NCI-H226 (cell line): ENCODE results near the gene IRF3.

Experiments
- DNase-seq: peaks from one replicate; pipeline ENCODE4 v3.0.0-alpha.2; 2015

Gene IRF3, protein sequence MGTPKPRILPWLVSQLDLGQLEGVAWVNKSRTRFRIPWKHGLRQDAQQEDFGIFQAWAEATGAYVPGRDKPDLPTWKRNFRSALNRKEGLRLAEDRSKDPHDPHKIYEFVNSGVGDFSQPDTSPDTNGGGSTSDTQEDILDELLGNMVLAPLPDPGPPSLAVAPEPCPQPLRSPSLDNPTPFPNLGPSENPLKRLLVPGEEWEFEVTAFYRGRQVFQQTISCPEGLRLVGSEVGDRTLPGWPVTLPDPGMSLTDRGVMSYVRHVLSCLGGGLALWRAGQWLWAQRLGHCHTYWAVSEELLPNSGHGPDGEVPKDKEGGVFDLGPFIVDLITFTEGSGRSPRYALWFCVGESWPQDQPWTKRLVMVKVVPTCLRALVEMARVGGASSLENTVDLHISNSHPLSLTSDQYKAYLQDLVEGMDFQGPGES

DNA sequence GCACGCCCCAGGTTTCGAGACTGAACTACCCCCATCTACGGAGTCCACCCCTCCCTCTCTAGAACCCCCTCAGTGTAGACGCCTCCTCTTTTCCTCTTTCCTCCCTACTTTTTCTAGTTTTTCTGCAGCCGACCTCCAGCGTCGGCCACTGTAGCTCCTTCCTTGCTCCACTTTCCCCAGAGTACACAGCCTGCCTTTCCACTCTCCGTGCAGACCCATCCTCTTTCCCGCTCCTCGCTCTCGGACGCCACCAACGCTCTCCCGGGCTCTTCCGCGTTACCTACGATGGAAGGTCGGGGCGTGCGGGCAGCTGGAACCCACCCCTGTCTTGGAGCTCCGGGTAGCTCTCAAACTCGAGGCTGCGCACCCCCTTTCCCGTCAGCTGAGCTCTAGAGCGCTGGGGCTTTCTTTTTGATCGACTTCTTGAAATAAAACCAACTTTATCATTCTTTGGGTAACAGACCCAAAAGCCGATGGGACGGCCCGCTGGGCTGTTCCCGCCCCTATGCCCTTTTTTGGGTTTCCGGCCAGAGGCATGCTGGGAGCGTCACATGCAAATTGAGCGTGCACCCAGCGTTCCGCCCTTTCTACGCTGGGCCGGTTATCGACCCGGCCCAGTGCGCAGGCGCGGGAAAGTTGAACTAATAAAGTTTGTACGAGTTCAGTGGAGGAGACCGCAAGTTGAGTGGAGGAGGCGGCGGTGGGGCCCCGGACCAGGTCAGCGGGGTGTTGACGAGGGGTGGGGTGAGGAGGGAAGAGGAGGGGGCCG, at the start of gene IRF3, which contains the start of gene BCL2L12:
Gene IRF3, minus strand, starts transcription at position 507 of the 769 bp plus-strand sequence. CDS start 1,019 bp downstream, outside the sequence.
Gene BCL2L12, plus strand, starts transcription at position 583 of the 769 bp plus-strand sequence. CDS start 760 bp downstream, outside the sequence.
- peak; percentile 91 for DNase-seq

DNA sequence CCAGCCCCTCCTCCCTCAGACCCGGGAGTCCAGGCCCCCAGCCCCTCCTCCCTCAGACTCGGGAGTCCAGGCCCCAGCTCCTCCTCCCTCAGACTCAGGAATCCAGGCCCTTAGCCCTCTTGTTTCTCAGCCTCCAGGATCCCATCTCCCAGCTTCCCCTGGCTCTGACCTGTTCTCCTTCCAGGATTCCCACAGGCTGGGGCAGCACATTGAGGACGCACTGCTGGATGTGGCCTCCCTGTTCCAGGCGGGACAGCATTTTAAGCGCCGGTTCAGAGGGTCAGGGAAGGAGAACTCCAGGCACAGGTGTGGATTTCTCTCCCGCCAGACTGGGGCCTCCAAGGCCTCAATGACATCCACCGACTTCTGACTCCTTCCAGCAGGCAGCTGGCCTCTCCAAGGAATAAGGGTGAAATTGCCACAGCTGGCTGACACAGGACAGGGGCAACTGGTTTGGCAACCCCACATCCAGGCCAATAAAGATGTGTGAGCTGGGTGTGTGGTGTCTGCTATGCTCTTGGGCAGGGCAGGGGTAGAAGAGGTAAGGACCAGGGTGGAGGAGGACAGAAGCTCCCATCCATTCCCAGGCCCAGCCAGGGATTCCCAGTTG, 47.7 kb upstream of the IRF3 start:
- no peak for DNase-seq

DNA sequence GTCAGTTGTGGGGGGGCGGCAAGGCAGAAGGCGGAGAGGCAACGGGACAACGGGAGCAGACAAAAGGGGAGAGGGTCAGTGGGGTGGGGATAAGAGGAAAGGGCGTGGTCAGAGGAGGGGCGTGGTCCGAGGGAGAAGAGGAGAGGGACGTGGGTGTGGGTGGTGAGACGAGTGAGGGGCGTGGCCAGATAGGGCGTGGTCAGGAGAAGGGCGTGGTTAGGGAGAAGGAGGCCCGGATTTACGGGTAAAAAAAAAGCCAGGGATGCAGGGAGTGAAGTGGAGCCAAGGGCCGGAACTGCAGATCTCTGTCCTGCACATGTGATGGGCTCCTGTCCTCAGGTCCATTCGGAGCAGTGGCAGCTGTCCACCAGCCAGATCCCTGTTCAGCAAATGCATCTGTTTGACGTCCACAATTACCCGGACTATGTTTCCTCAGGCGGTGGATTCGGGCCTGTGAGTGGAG, 46.8 kb upstream of the IRF3 start:
- peak; percentile 75 for DNase-seq

DNA sequence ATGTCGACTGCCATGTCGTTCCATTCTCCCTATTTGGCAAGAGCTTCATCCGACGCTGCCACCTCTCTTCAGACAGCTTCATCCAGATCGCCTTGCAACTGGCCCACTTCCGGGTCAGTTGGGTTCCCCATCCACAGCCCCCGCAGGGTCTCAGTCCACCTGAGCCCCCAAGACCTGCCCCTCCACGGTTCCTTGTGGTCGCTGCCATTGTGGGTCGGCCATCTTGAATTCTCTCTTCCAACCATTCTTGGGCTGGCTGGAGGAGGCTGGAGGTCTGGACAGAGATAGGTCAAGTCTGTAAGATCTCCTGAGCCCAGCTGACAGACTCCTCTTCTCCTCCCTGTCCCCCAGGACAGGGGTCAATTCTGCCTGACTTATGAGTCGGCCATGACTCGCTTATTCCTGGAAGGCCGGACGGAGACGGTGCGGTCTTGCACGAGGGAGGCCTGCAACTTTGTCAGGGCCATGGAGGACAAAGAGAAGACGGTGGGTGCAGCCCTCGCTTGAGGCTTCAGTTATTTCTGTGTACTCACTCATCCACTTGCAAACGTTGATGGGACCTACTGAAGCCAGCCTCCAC, 44.8 kb upstream of the IRF3 start:
- peak; percentile 63 for DNase-seq

DNA sequence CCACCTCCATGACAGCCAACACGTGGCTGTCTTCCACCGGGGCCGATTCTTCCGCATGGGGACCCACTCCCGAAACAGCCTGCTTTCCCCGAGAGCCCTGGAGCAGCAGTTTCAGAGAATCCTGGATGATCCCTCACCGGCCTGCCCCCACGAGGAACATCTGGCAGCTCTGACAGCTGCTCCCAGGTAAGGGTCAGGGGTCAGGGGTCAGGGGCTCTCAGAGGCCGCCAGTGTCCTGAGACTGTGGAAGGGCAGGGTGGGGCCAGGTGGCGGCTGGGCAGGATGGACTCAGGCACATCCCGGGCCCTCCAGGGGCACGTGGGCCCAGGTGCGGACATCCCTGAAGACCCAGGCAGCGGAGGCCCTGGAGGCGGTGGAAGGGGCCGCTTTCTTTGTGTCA, 40.3 kb upstream of the IRF3 start:
- DNase-seq, result no peak

DNA sequence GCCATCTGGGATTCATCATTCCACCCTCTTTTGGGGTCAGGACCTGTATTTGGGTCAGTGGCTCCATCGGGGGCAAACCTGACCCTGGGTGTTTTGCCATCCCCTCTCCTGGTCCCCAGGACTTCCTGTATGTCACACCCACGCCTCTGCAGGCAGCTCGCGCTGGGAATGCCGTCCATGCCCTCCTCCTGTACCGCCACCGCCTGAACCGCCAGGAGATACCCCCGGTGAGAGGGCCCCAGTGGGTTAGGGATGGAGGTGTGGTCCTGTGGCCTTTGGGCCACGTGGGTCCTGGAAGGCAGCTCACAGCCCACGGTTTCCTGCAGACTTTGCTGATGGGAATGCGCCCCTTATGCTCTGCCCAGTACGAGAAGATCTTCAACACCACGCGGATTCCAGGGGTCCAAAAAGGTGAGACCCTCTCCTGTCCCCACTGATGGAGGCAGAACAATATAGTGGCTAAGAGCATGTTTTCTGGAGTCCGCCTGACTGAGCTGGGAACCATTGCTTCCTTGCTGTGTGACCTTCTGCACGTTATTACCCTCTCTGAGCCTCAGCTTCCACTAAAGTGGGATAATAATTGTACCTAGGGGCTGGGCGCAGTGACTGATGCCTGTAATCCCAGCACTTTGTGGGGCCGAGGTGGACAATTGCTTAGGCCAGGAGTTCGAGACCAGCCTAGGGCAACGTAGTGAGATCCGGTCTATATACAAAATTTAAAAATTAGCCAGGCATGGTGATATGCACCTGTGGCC, 39.4 kb upstream of the IRF3 start:
- no peak for DNase-seq

DNA sequence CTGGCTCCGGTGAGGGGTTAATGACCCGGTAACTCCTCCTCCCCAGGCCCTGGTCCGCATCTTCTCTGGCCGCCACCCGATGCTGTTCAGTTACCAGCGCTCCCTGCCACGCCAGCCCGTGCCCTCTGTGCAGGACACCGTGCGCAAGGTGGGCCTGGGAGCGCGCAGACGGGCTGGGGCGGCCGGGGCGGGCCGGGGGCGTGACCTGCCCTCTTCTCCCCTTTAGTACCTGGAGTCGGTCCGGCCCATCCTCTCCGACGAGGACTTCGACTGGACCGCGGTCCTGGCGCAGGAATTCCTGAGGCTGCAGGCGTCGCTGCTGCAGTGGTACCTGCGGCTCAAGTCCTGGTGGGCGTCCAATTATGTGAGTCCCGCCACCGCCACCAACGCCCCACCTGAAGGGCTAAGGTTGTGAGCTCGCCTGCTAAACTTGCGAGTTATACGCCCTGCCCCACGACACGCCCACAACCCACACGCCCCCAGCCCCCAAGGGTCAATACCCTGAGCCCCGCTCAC, 35.7 kb upstream of the IRF3 start:
- DNase-seq, result no peak

DNA sequence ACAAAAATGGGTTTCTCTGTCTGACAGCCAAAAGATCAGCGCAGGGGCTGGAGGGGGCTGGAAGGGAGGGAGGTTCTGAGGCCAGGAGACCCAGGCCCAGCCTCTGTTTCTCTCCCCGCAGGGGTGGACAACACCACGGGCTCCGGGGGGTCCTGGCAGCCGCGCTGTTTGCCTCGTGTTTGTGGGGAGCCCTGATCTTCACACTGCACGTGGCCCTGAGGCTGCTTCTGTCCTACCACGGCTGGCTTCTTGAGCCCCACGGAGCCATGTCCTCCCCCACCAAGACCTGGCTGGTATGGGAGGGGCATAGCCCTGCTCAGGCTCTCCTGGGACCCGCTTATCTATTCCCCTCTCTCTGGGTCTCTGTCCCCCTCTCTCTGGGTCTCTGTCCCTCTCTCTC, 34.9 kb upstream of the IRF3 start:
- DNase-seq, result no peak

DNA sequence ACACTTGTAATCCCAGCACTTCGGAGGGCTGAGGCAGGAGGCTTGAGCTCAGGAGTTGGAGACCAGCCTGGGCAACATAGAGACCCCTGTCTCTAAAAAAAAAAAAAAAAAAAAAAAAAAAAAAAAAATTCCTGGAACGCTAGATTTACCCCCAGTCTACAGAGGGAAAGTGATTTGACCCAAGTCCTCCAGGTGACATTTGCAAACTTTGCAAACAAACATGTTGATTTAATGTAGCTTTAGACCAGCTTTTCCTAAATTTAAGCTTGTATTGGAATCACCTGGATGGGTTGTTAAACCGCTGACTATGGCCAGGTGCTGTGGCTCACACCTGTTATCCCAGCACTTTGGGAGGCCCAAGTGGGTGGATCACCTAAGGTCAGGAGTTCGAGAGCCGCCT, 33.7 kb upstream of the IRF3 start:
- DNase-seq, result no peak

DNA sequence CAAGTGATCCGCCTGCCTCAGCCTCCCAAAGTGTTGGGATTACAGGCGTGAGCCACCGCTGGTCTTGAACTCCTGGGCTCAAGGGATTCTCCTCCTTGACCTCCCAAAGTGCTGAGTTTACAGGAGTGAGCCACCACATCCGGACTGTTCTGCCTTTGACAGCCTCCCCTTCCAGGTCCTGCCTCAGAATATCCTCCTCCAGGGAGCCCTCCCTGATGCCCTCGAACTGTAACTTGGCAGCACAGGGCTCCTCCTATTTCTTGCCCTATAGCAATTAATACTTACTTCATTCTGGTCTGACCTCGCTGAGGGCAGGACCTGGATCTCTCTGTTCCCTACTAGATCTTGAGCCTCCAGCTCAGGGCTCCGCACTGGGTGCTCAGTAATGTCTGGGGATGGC, 31.2 kb upstream of the IRF3 start:
- no peak for DNase-seq

DNA sequence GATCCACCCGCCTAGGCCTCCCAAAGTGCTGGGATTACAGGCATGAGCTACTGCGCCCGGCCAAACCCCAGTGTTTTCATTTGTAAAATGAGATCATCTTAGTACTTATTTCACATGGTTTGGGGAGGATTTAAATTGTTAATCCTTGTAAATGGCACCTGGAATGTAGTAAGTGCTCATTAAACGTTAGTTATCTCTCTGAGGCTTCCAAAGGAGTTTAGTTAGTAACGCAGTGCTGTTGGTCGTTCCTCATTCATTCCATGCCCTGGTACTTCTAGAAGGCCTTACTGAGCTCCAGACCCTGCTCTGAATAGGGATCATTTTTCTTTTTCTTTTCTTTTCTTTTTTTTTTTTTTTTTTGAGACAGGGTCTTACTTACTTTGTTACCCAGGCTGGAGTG, 30.5 kb upstream of the IRF3 start:
- DNase-seq, result no peak

DNA sequence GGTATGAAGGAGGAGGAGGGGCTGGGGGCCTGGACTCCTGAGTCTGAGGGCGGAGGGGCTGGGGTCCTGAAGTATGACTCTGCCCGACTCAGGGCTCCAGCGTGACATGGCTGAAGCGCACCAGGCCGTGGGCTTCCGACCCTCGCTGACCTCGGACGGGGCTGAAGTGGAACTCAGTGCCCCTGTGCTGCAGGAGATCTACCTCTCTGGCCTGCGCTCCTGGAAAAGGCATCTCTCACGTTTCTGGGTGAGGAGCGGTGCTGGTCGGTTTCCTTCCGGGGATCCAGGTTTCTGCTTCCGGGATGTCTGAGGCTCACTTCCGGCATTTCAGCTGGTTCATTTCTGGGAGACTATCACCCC, 26.5 kb upstream of the IRF3 start:
- no peak for DNase-seq

DNA sequence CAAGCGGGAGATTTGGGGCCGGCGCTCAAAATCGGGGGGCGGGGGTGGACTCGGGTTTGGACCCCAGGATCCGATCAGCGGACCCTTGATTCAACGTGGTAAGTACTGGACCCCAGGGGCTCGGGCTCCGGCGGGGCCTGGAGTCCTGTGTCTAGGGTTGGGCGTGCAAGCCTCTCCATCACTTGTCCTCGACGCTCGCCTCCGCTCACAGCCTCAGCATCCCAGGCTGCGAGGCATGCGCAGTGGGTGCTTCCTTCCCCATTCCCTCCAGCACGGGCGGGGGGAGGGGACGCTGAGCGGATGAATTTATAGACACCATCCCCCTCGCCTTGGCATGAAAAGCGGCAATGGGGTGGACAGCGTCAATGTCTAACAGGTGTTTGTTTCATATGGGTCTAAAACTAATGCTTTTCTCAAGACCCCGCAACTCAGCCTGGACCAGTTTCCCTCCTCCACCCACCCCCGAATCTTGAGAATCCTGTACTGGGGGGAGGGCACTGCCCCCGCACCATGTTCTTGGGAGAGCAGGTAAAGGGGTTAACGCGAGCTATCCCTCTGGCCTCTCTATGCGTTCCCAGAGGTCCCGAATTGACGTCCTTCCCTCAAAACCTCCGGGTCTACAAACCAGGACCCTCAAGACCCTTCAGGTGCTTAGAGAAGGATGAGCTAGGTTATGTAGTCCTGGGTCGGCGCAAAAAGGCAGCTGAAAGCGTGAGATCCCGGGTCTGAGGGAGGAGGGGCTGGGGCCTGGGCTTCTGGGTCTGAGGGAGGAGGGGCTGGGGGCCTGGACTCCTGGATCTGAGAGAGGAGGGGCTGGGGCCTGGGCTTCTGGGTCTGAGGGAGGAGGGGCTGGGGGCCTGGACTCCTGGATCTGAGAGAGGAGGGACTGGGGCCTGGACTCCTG, 25.8 kb upstream of the IRF3 start:
- no peak for DNase-seq

DNA sequence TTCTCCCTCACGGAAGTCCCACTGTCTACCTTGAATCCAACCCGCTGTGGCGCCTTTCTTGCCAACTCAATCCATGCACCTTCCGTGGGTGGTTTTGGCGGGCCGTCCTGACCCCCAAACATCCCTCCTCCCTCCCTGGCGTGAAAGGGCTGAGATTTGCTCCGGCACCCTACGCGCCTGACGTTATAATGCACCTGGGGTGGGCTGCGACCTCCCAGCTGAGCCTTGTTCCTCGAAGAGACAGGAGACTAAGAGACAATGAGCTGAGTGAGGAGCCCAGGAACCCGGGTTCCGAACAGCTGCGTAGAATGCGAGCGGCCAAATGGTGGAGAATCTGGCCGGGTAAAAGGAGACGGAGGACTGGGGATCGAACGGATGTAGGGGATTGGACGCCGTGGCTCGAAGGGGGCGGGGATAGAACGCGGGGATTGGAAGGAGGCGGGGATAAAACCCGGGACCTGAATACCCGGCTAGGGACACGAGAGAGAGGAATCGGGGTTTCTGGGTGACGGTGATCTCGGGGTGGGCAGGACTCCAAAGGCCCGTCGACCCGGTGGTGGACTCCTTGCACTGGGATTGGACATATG, 25.1 kb upstream of the IRF3 start, which contains the start of gene CPT1C:
Gene CPT1C, plus strand, starts transcription at position 461 of the 587 bp plus-strand sequence. CDS start 1,137 bp downstream, outside the sequence.
- no peak for DNase-seq

DNA sequence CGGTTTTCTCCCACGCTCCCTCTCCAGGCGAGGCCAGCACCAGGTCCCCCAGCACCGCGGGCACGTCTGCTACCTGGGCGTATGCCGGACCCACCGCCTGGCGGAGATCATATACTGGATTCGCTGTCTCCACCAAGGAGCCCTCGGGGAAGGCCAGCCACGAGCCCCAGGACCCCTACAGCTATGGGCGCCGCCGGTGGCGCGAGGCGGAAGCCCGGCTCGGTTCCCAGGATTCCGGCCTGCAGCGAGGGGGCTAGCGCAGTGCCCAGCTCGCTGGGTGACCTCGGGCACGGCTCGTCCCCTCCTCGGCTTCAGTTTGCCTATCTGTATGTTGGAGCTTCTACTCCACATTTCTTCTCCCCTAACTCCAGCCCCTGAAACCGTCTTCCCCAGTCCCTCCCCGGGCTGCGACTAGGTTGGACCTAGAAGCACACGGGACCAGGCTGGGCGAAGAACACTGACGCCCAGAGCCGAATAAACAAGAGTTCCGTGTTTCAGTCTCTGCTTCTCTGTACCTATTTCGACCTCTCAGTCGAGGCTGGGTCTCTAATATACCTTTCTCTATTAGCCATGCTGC, 24.5 kb upstream of the IRF3 start:
- no peak for DNase-seq

DNA sequence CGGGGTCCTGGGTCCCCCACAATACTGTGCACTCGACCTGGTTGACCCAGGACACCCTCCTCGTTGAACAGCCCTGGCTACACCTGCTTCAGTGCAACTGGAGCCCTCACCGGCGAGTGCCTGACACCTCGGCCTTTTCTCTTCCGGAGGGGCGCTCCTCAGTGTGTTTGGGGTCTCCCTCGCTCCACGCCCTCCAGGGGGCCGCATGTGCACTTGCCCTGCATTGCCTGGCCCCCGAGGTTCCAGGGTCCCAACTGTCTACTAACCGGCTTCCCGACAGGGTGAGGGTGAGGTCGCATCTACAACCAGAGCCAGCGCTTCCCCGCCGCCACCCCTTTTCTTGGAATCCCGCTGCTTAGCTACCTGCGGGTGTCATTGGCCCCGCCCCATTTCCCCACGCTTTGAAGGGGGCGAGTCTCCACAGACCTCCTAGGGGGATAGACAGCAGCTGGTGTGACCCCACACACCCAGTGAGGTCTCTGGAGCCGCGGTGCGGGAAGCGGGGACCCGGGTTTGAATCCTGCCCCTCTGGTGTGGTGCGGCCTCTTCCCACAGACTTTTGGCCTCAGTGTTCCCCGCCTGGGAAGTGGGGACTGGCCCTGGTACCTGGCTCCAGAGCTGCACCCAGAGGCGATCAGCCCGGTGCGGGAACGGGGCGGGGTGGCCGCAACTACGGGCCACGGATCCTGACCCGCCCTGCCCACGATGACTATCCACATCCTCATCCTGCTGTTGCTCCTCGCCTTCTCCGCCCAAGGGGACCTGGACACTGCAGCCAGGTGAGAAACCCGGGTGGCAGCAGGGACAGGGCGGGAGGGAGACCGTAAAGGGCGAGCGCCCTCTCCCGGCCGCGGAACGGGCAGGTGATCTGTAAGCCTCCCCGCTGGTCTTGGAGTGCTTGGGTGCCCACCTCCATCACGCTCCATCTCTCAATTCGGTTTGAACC, 23.7 kb upstream of the IRF3 start, which contains the start of gene ADM5:
Gene ADM5, plus strand, starts transcription at position 462 of the 946 bp plus-strand sequence. Its CDS starts 244 bp downstream, at position 706.
- no peak for DNase-seq

DNA sequence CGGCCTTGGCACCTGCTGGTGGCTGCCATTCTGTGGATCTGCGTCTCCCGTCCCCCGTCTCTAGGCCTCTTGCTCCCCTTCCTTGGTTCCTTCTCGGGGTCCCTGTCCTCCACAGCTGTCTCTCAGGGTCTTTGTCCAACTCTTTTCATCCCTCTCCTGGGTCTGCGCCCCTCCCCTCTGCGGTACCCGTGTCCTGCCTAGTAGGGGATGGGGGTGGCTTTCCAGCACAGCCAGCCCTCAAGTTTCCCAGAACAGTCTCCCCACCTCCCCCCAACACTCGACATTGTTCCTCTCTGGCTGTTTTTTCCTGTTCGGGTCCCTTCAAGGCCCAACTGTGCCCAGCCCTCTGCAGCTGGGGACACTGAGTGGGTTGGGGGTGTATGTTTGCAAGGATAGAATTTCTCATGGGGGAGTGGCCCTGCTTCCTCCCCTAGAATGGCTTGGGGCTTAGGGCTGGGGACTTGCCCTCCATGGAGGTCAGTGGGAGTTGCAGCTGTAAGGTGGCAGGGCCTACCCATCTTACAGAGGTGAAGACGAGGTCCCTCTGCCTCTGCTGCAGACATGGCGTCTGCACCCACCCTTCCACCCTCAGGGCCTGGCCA, 23.0 kb upstream of the IRF3 start:
- no peak for DNase-seq

DNA sequence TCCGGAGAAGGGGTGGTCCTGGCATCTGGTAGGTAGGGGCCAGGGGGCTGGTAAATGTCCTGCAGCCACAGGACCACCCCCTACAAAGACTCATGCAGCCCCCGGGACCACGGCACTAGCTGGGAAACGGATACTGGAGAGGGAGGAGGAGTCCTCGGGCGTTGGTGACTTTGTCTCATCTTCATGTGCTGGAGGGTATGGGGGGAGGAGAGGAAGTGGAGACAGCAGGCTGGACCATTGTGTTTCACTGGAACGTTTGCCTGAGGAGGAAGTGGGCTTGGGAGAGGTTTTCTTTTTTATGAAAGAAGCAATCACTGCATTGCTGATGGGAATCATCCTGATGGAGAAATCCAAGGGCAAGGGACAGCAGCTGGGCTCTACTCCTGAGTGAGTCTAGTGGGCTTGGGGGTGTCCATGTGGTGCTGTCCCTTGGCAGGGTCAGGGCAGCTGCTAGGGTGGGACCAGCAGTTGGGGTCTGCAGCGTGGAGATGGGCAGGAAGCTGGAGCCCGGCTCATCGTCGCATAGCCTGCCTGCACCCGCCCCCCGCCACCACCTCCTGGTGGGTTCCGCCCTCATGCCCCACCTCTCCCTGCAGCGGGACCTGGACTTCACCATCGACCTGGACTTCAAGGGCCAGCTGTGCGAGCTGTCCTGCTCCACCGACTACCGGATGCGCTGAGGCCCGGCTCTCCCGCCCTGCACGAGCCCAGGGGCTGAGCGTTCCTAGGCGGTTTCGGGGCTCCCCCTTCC, 22.1 kb upstream of the IRF3 start:
- DNase-seq, result no peak
